ENCODE data around the gene FGFR2.

Gene FGFR2

DNA sequence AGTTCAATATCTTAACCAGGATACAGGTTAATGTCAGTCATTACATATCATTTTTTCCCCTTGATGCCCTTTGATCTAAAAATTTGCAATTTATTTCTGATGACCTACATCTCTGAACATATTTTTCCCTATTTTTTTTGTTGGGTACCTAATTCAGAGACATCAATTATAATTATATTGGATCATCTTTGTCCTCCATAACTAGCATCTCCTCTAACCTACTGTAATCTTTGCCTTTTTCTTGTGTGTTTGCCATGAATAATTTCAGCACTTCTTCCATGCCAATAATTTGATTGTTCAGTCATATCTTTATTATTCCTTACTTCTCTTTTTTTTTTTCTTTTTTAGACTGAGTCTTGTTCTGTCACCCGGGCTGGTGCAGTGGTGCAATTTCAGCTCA, 39.2 kb upstream of the FGFR2 start:
- DNase-seq (ENCODE audit: low read depth), result no peak
- H3K4me3 ChIP-seq (ENCODE audit: low read depth, low read length), result no peak overlapping the region
- TF ChIP-seq MYC (IDR thresholded peaks at IDR 0.05; ENCODE audit: low read depth, low read length) (no peak), CTCF (IDR thresholded peaks at IDR 0.05; ENCODE audit: low read depth, low read length) (no peak), POLR2A (IDR thresholded peaks at IDR 0.05; ENCODE audit: extremely low read depth, insufficient read length) (no peak)
- TF ChIP-seq, protein P1, sequence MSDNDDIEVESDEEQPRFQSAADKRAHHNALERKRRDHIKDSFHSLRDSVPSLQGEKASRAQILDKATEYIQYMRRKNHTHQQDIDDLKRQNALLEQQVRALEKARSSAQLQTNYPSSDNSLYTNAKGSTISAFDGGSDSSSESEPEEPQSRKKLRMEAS (IDR thresholded peaks at IDR 0.05; ENCODE audit: low read depth, low read length), result no peak

DNA sequence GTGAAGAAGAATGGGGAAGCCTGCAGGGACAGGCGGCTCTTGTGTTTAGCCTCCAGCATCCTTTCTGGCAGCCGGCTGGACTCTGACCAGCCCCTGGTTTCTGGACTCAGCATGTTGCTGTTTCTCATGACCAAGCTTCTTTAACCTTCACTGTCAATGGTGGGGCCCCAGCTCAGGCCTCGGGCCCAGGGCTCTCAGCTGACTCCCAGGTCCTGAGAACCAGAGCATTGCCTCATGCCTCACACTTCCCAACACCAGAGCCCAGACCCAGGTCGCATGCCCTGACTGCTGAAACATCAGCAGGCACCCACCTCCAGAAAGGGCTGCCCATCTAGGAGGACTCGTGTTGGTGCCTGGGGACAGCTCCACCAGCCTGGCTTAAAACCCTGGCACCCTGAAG, 34.8 kb upstream of the FGFR2 start:
- no peak for DNase-seq (ENCODE audit: low read depth)
- H3K4me3 ChIP-seq (ENCODE audit: low read depth, low read length), result no peak overlapping the region
- TF ChIP-seq POLR2A (IDR thresholded peaks at IDR 0.05; ENCODE audit: extremely low read depth, insufficient read length), result no peak
- TF ChIP-seq, protein P1 (IDR thresholded peaks at IDR 0.05; ENCODE audit: low read depth, low read length), result no peak

DNA sequence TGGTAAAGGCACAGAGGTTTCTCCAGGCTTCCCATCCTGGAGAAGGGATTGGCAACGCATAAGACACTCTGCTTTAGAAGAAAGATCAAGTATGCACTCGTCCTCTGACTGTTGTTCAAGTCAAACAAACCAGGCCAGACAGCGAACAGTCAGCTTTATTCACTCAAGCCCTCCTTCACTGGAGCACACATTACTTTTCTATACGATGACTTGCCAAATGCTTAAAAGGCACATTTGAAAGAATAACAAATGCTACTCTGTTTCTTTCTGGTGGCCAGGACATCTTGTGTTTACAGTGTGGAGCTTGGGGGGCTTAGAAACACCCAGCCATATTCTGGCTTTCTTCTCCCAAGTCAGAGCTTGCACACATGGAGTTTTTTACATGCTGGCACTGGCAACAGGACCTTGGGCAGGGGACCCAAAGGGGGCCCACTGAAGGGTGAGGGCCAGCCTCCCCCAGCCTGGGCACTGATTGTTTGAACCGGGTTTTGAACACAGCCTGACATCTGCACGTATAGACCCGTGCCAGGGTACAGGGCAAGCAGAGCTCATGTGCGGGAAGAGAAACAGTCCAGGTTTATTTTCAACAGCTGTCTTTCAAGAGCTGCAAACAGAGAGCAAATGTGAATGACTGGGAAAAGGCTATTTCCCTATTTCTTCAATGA, 33.3 kb upstream of the FGFR2 start:
- H3K4me3 ChIP-seq (ENCODE audit: low read depth, low read length), result no peak overlapping the region
- DNase-seq (ENCODE audit: low read depth), result no peak
- TF ChIP-seq, protein P1 (IDR thresholded peaks at IDR 0.05; ENCODE audit: low read depth, low read length), result no peak
- TF ChIP-seq MYC (IDR thresholded peaks at IDR 0.05; ENCODE audit: low read depth, low read length) (no peak), CTCF (IDR thresholded peaks at IDR 0.05; ENCODE audit: low read depth, low read length) (no peak), POLR2A (IDR thresholded peaks at IDR 0.05; ENCODE audit: extremely low read depth, insufficient read length) (no peak)

DNA sequence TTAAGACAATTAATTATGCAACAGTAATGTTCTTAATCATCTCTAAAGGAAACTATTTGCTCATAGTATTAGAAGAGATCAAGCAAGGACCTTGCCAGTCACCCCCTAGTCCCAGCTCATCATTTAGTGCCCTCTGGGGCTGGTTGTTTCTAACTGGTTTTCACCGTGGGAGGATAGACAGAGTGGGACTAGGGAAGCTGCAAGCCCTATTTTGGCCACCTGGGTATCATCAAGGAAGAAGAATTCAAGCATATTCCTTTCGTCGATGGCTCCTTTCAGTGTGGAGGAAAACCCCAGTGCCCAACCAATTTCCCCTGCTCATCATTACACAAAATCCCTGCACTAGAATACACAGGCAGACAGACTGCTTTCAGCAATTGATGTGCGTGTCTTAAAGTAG, 30.6 kb upstream of the FGFR2 start:
- no peak for DNase-seq (ENCODE audit: low read depth)
- H3K4me3 ChIP-seq (ENCODE audit: low read depth, low read length), result no peak overlapping the region
- TF ChIP-seq, protein P1 (IDR thresholded peaks at IDR 0.05; ENCODE audit: low read depth, low read length), result no peak
- TF ChIP-seq CTCF (IDR thresholded peaks at IDR 0.05; ENCODE audit: low read depth, low read length) (no peak), MYC (IDR thresholded peaks at IDR 0.05; ENCODE audit: low read depth, low read length) (no peak), POLR2A (IDR thresholded peaks at IDR 0.05; ENCODE audit: extremely low read depth, insufficient read length) (no peak)

DNA sequence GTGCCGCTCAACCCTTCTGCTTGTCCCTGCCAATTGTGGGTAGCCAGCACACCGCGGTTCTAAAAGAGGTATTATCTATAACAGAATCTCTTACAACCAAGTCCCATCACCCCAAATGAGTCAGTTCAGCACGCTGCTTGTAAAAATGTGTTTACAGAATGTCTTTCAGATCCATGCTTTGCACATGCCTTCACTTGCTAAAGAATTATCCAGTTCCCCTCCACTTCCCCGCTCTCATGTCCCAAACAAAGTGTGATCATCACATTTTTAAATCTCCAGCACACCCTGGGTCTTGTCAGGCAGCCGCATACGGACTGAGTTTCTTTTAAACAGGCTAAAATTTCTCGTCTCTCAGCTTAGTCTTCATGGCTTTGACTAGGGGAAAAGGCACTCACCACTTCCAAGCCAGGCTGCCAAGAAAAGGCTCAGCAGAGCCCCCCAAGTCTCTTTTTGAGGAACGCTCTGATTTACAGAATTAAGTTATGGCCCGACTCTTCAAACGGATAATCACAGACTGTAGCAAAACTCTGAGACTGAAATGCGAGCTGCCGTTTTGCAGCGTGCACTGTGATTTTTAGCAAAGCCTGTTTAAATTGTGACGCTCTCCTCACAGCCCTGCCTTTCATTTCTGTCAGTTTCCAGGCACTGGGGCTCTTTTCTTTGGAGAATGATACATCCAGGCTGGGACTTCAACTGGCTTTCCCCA, 29.8 kb upstream of the FGFR2 start:
- no peak overlapping the region for H3K4me3 ChIP-seq (ENCODE audit: low read depth, low read length)
- DNase-seq (ENCODE audit: low read depth), result no peak
- TF ChIP-seq MYC (IDR thresholded peaks at IDR 0.05; ENCODE audit: low read depth, low read length), result no peak
- TF ChIP-seq CTCF (IDR thresholded peaks at IDR 0.05; ENCODE audit: low read depth, low read length), result no peak
- TF ChIP-seq POLR2A (IDR thresholded peaks at IDR 0.05; ENCODE audit: extremely low read depth, insufficient read length), result no peak
- TF ChIP-seq, protein P1 (IDR thresholded peaks at IDR 0.05; ENCODE audit: low read depth, low read length), result no peak

- TF ChIP-seq, protein P1 (IDR thresholded peaks at IDR 0.05; ENCODE audit: low read depth, low read length), result no peak
- TF ChIP-seq CTCF (IDR thresholded peaks at IDR 0.05; ENCODE audit: low read depth, low read length) (no peak), POLR2A (IDR thresholded peaks at IDR 0.05; ENCODE audit: extremely low read depth, insufficient read length) (no peak), MYC (IDR thresholded peaks at IDR 0.05; ENCODE audit: low read depth, low read length) (no peak)
- H3K4me3 ChIP-seq (ENCODE audit: low read depth, low read length), result no peak overlapping the region
- DNase-seq (ENCODE audit: low read depth), result no peak
Observed at GRCh38 chr10:121624836-121625486, 26.7 kb upstream of the FGFR2 start.

Data from NB4 (cell line).